Ascending aorta (tissue), 2 donors: Measurements from ENCODE around the gene CD302. TPM values are rescaled to one million over a fixed set of nuclear protein-coding genes. Genes with fewer than 3 reads are reported as not detected.

Source experiments
- DNase-seq, 2 donors: peaks; one replicate each; pipeline ENCODE4 v3.0.0-alpha.2; 2019; ENCODE audit warnings: low spot score in 2 of 2
- H3K27ac ChIP-seq, 2 donors: fragments of 200-600 bp; sonication (generic); one replicate each; pipeline ENCODE4 v1.5.1; 2016 to 2017; ENCODE audit warnings: mild to moderate bottlenecking in 1 of 2
- H3K27me3 ChIP-seq: fragments of 200-600 bp; sonication (generic); one replicate; pipeline ENCODE4 v1.5.1; 2017
- H3K36me3 ChIP-seq, 2 donors: fragments of 200-600 bp; sonication (generic); one replicate each; pipeline ENCODE4 v1.5.1; 2016
- H3K4me1 ChIP-seq, 2 donors: fragments of 200-600 bp; sonication (generic); one replicate each; pipeline ENCODE4 v1.5.1; 2016 to 2017; ENCODE audit warnings: mild to moderate bottlenecking in 1 of 2
- H3K4me3 ChIP-seq, 2 donors: fragments of 200-600 bp; sonication (generic); one replicate each; pipeline ENCODE4 v1.5.1; 2016 to 2017; ENCODE audit warnings: mild to moderate bottlenecking in 1 of 2
- H3K9me3 ChIP-seq, 2 donors: fragments of 200-600 bp; sonication (generic); one replicate each; pipeline ENCODE4 v1.5.1; 2016
- CTCF ChIP-seq, 3 experiments: fragments of 200-600 bp in 2 of 3; fragments of 450-650 bp in 1 of 3; sonication (generic) in 2 of 3; IDR thresholded peaks; one replicate each; pipeline ENCODE4 v1.5.1; 2016 to 2019; ENCODE audit warnings: antibody characterized with exemption in 3 of 3, mild to moderate bottlenecking in 1 of 3, moderate library complexity in 1 of 3
- intact Hi-C: fragments of 100-400 bp; cut with DNase I; formaldehyde crosslinking; loops from one replicate; pipeline ENCODE4 v1.15.1; 2023
- total RNA-seq: library from RNA; depleted of rRNA; stranded (reverse); fragments of >200 nt; gene quantifications from one replicate; pipeline ENCODE4 v1.1.0, GENCODE V29; 2016

CD302 gene
- total RNA-seq, 1 donor from 2014 or later, result 30.9 TPM

- no peak overlapping the region for H3K4me3 ChIP-seq
- peaks cover 15 to 20% of the 10 kb centered on the region in 2 donors for H3K36me3 ChIP-seq
- intact Hi-C loops, result no loop called here
- no peak for TF ChIP-seq CTCF (IDR thresholded peaks at IDR 0.05)
- no peaks in the 10 kb centered on the region for H3K9me3 ChIP-seq
- H3K27me3 ChIP-seq, result no peaks in the 10 kb centered on the region
- no peak for DNase-seq
- no peak overlapping the region for H3K27ac ChIP-seq
- peaks cover 0 to 13% of the 10 kb centered on the region in 2 donors for H3K4me1 ChIP-seq
Observed at GRCh38 chr2:159722580-159722979, 75.4 kb downstream of the CD302 start.

GRCh38 chr2:159720676-159721075, 77.3 kb downstream of the CD302 start:
- DNase-seq, result no peak
- Histone ChIP-seq H3K4me3 (no peak overlapping the region), H3K9me3 (no peaks in the 10 kb centered on the region), H3K36me3 (peaks cover 23 to 32% of the 10 kb centered on the region in 2 donors), H3K4me1 (peaks cover 3 to 26% of the 10 kb centered on the region in 2 donors), H3K27ac (no peak overlapping the region), H3K27me3 (no peaks in the 10 kb centered on the region)
- no peak for TF ChIP-seq CTCF (IDR thresholded peaks at IDR 0.05)
- intact Hi-C loops, result no loop called here

Other genes with a start within 250 kb of the CD302 start
- 30.8 TPM for gene BAZ2B, start 181.7 kb downstream of the CD302 start, total RNA-seq
- 49.4 TPM for gene MARCHF7, start 85.7 kb downstream of the CD302 start, total RNA-seq
- gene LY75, start 106.5 kb upstream of the CD302 start, total RNA-seq, result 0.11 TPM